Measurements from ENCODE around the gene COL18A1.

GRCh38 chr21:45428534-45428933 lies 23.6 kb downstream of the COL18A1 start:
- TF ChIP-seq SP1 (IDR thresholded peaks at IDR 0.05) (no peak), SUZ12 (IDR thresholded peaks at IDR 0.05) (no peak), TARDBP (IDR thresholded peaks at IDR 0.05) (no peak), BHLHE40 (IDR thresholded peaks at IDR 0.05; ENCODE audit: borderline replicate concordance) (no peak), ELF4 (IDR thresholded peaks at IDR 0.05) (no peak), L3MBTL2 (conservative IDR thresholded peaks at IDR 0.05) (no peak)
- TF ChIP-seq, protein P1, sequence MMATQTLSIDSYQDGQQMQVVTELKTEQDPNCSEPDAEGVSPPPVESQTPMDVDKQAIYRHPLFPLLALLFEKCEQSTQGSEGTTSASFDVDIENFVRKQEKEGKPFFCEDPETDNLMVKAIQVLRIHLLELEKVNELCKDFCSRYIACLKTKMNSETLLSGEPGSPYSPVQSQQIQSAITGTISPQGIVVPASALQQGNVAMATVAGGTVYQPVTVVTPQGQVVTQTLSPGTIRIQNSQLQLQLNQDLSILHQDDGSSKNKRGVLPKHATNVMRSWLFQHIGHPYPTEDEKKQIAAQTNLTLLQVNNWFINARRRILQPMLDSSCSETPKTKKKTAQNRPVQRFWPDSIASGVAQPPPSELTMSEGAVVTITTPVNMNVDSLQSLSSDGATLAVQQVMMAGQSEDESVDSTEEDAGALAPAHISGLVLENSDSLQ (IDR thresholded peaks at IDR 0.05): no peak

Data from HEK293T (cell line).